GM20431 (cell line): ENCODE measurements around the gene NEIL3.

Experiments
- in situ Hi-C: fragments of 300-500 bp; cut with MseI, MboI; formaldehyde crosslinking; loops from one replicate; pipeline ENCODE4 v1.15.0; 2020; ENCODE audit warnings: low sequenced_read_pairs; ENCODE audit not compliant: unreplicated experiment

NEIL3 gene

DNA sequence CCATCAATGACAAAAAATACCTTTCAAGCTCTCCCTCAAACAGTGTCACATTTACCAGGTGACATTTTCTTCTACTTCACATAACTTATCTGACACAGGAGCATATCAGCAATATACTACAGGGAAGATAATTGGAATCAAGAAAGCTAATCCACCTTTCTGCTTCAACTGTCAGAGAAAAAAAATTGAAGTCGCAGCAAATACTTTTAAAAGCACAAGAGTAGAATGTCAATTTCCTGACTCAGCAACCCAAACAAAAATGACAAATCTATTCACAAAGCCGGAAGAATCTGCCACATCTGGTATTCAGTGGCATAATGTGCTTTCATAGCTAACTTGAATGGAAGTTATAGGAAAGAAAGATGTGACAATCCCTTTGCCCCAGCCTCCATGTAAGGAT lies 95.8 kb downstream of the NEIL3 start:
- in situ Hi-C loops = no loop called here

DNA sequence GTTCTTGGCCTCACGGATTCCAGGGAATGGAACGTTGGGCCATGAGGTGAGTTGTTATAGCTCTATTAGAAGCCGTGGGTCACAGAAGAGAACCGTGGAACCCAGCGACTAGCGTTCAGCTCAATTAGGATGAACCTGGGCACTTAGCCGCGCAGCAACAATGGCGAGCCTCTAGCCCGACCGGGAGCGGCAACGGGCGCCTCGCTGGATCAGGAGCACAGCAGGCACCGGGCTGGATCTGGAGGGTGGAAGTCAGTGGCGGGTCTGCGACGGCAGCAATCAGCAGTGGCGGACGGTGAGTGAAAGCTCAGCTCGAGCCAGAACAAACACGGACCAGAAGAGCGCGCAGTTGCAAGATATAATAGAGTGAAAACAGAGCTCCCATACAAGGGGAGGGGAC lies 98.3 kb downstream of the NEIL3 start:
- in situ Hi-C loops = no loop called here

DNA sequence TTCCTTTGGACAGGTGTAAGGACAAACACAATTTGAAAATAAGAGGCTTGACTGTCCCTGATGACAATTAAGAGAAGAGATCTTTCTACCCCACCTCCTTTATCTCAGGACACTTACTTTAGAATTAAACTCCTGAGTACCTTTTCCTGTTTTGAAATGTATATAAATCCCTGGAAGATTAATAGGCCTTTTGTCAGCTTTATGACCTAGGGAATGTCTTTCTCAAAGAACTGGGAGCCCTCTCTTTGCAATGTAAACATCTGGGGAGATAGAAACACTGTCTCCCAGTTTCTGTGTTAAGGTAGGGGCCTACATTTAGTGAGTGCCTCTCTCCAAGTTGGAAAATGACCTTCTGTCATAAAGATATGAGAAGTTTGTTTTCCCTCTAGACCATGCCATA lies 100.9 kb downstream of the NEIL3 start:
- in situ Hi-C loops = no loop called here

DNA sequence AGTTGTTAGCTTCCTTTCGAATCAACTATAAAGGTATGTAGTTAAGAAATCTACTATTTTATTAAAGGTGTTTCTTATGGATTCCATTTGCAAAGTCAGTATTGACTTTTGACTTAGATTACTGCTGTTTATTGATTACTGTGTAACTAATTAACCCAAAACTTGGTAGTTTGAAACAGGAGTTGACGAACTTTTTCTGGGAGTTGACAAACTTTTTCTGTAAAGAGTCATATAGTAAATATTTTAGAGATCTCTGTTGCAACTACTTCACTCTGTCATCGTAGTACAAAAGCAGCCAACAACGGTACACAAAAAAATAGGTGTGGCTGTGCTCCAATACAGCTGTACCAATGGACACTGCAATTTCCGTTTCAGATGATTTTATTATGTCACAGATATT lies 102.3 kb downstream of the NEIL3 start:
- in situ Hi-C loops = no loop called here
